GM12891 (cell line): ENCODE data around the gene CHRNA4.

ENCODE experiments used
- POLR2A ChIP-seq: IDR thresholded peaks from 2 replicates; pipeline ENCODE4 v1.6.1; 2011; ENCODE audit warnings: low read depth, low read length, control low read depth
- POLR2AphosphoS5 ChIP-seq: IDR thresholded peaks from 2 replicates; pipeline ENCODE4 v1.6.1; 2011; ENCODE audit warnings: low read depth, low read length, control low read depth
- POU2F2 ChIP-seq: IDR thresholded peaks from 2 replicates; pipeline ENCODE4 v1.6.1; 2011; ENCODE audit warnings: low read depth, mild to moderate bottlenecking, control low read depth, low read length, moderate library complexity
- SPI1 ChIP-seq: IDR thresholded peaks from 2 replicates; pipeline ENCODE4 v1.6.1; 2011; ENCODE audit warnings: low read depth, low read length, control low read depth
- TAF1 ChIP-seq: IDR thresholded peaks from 2 replicates; pipeline ENCODE4 v1.6.1; 2011; ENCODE audit warnings: low read depth, low read length, control low read depth

DNA sequence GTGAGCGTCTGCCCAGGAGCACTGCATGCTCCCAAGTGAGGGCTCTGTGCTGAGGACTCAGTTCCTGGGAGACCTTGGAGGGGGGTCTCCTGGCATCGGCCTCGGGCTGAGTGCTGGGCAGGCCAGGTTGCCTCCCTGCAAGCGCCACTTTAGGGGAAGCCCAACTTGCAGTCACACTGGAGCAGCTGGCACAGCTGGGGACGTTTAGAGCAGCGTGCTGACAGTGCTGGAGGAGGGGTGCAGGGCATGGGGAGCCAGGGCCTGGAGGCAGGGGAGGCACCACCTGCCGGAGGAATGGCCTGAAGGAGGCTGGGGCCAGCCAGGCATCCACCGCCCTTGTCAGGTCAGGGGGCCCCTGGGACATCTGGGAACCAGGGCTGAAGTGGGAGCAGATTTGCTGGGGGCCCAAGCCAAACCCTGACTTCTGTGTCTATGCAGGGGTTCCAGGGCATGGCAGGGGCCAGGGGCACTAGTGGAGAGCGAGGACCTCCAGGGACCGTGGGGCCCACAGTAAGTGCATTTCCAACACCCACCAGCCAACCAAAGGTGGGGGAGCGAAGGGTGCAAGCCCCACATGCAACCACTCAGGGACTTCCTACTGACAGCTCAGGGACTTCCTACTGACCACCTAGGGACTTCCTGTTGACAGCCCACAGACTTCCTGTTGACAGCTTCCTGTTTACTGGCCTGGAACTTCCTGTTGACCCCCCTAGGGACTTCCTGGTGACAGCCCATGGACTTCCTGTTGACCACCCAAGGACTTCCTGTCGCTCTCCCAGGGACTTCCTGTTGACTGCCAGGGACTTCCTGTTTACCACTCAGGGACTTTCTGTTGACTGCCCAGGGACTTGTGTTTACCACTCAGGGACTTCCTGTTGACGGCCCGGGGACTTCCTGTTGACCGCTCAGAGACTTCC, 34.6 kb downstream of the CHRNA4 start:
- no peak for TF ChIP-seq TAF1
- no peak for TF ChIP-seq POLR2A
- no peak for TF ChIP-seq POLR2AphosphoS5
- no peak for TF ChIP-seq SPI1
- TF ChIP-seq POU2F2 = no peak
